ENCODE results near the gene FAM120A. TPM values are rescaled to one million over a fixed set of nuclear protein-coding genes. Genes with fewer than 3 reads are reported as not detected.

Gene FAM120A
- polyA plus RNA-seq, 1 donor from 2014 or later = 8.9 TPM

Small RNA genes within 50 kb of the gene (small RNA-seq; reads per million reads assigned to genes)
- 0 to 1.2 (median 0) reads per million in 3 experiments for gene RF00019

Other genes with a start within 250 kb of the FAM120A start
- gene FAM120AOS, start 1.9 kb downstream of the FAM120A start, polyA plus RNA-seq = 42.0 and 44.5 TPM in 2 replicates
- 42.4 and 42.8 TPM in 2 replicates for gene PHF2, start 124.9 kb downstream of the FAM120A start, polyA plus RNA-seq

Measured in neural cell (in vitro differentiated cells).